Esophagus squamous epithelium (tissue), 5 donors: ENCODE measurements around the gene IGFBP1. TPM values are rescaled to one million over a fixed set of nuclear protein-coding genes. Genes with fewer than 3 reads are reported as not detected.

ENCODE experiments used
- DNase-seq: peaks from one replicate; lab custom pipeline; 2025; lab: John Stamatoyannopoulos, UW
- H3K27ac ChIP-seq, 4 donors: fragments of 200-600 bp; sonication (generic); one replicate each; pipeline ENCODE4 v1.5.1; 2016 to 2019; ENCODE audit warnings: mild to moderate bottlenecking in 1 of 4
- H3K27me3 ChIP-seq, 4 donors: fragments of 200-600 bp; sonication (generic); 1 replicate in 3 of 4; 2 replicates in 1 of 4; pipeline versions ENCODE4 v1.5.1 to v1.6.0; 2017 to 2021; ENCODE audit warnings: antibody characterized with exemption in 1 of 4
- H3K36me3 ChIP-seq, 3 donors: fragments of 200-600 bp; sonication (generic); one replicate each; pipeline ENCODE4 v1.5.1; 2016 to 2019
- H3K4me1 ChIP-seq, 3 donors: fragments of 200-600 bp; sonication (generic); one replicate each; pipeline ENCODE4 v1.5.1; 2017 to 2019
- H3K4me3 ChIP-seq, 4 donors: fragments of 200-600 bp; sonication (generic); 1 replicate in 3 of 4; 2 replicates in 1 of 4; pipeline ENCODE4 v1.5.1; 2016 to 2019; ENCODE audit warnings: mild to moderate bottlenecking in 2 of 4, moderate library complexity in 1 of 4
- H3K9me3 ChIP-seq, 3 donors: fragments of 200-600 bp; sonication (generic); one replicate each; pipeline ENCODE4 v1.5.1; 2016 to 2019
- POLR2A ChIP-seq, 4 donors: fragments of 450-650 bp; IDR thresholded peaks; one replicate each; pipeline ENCODE4 v1.6.1; 2017; ENCODE audit warnings: antibody characterized with exemption in 4 of 4, mild to moderate bottlenecking in 4 of 4, moderate library complexity in 3 of 4
- WGBS, 2 donors: methylation state at CpG; one replicate each; pipeline ENCODE4 v1.1.5; 2018; 5-methylcytosine and 5-hydroxymethylcytosine counted together
- intact Hi-C: fragments of 100-400 bp; cut with DNase I; formaldehyde crosslinking; loops from one replicate; pipeline ENCODE4 v1.15.0; 2022
- total RNA-seq, 4 donors: library from RNA; depleted of rRNA; stranded (reverse); fragments of >200 nt; gene quantifications; one replicate each; pipeline ENCODE4 v1.1.0, GENCODE V29; 2016
- TF ChIP-seq, protein P1 (sequence below), 6 experiments: fragments of 450-650 bp in 4 of 6; fragments of 200-600 bp in 2 of 6; sonication (generic) in 2 of 6; IDR thresholded peaks; one replicate each; pipeline ENCODE4 v1.5.1; 2016 to 2019; ENCODE audit warnings: antibody characterized with exemption in 6 of 6, mild to moderate bottlenecking in 4 of 6, moderate library complexity in 4 of 6
- donor health status: DM: yes; HTN: yes; CAD: no.

The IGFBP1 gene
- total RNA-seq, 4 donors from 2014 or later = not detected

DNA sequence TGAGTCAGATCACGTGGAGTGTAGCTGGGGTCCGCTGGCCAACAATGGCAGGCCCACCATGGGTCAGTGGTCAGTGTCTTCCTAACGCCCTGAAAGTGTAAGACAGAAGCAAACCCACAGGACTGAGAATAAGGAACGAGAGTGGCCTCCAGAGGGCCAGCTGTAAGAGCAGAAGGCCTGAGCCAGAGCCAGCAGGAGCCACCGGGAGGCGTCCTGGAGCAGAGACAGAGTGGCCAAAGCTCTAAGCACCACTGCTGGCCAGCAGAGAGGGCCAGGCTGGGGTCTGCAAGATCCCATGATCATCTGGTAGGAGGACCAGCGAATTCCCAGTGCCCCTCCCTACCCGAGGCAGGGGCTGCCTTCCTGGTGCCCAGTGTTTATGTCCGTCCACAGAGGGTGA lies 24.6 kb upstream of the IGFBP1 start:
- no peaks in the 10 kb centered on the region for H3K36me3 ChIP-seq
- DNase-seq = no peak
- no peak for TF ChIP-seq POLR2A (IDR thresholded peaks at IDR 0.05)
- TF ChIP-seq, protein P1, sequence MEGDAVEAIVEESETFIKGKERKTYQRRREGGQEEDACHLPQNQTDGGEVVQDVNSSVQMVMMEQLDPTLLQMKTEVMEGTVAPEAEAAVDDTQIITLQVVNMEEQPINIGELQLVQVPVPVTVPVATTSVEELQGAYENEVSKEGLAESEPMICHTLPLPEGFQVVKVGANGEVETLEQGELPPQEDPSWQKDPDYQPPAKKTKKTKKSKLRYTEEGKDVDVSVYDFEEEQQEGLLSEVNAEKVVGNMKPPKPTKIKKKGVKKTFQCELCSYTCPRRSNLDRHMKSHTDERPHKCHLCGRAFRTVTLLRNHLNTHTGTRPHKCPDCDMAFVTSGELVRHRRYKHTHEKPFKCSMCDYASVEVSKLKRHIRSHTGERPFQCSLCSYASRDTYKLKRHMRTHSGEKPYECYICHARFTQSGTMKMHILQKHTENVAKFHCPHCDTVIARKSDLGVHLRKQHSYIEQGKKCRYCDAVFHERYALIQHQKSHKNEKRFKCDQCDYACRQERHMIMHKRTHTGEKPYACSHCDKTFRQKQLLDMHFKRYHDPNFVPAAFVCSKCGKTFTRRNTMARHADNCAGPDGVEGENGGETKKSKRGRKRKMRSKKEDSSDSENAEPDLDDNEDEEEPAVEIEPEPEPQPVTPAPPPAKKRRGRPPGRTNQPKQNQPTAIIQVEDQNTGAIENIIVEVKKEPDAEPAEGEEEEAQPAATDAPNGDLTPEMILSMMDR (IDR thresholded peaks at IDR 0.05) = no peak
- no peak overlapping the region for H3K4me3 ChIP-seq
- H3K27me3 ChIP-seq = peaks cover 0 to 41% (median 0%) of the 10 kb centered on the region in 4 donors
- H3K27ac ChIP-seq = no peak overlapping the region
- no peaks in the 10 kb centered on the region for H3K4me1 ChIP-seq
- intact Hi-C loops = no loop called here
- WGBS, 2 donors = 61 to 69% methylated on average over 5 to 8 of the region's 9 CpGs
- H3K9me3 ChIP-seq = no peaks in the 10 kb centered on the region

DNA sequence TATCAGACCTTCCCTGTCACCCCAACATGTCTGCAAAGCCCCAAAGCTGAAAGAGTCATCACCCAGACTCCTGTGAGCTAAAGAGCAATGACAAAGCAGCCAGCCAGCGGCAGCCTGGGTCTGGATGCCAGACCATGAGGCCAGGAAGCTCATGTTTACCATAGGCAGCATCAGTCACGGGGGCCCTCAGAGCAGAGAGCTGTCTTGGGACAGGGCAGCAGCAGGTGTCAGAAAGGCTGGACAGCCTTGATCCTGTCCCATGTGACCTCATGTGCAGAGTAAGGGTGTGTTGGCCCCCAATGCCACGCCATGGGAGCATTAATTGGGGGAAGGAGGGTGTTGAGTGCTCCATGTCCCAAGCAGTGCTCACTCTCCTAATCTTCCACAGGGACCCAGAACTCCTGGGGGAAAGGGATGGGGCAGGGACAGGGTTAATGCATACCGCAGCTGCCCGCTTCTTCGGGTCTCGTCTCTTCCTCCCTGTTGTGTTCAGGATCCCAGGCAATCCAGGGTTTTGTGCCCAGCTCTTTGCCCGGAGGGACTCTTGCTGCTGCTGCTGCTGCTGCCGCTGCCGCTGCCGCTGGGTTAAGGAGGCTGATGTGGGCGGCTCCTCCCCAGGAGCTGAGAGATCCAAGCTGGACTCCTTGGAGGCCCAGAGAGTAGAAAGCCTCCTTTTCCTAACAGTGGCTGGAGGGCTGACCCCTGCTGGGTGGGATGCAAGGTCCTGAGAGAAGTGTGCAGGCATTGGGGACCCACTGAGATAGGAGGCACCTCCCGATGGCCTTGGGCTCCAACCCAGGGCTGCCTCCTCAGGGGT lies 22.5 kb upstream of the IGFBP1 start:
- Histone ChIP-seq H3K27me3 (peaks cover 0 to 41% (median 0%) of the 10 kb centered on the region in 4 donors), H3K4me1 (no peaks in the 10 kb centered on the region), H3K36me3 (no peaks in the 10 kb centered on the region), H3K4me3 (no peak overlapping the region), H3K27ac (no peak overlapping the region), H3K9me3 (no peaks in the 10 kb centered on the region)
- DNase-seq = no peak
- WGBS, 2 donors = 50 to 60% methylated on average over 1 to 4 of the region's 13 CpGs
- intact Hi-C loops = no loop called here
- TF ChIP-seq, protein P1 (IDR thresholded peaks at IDR 0.05) = no peak
- no peak for TF ChIP-seq POLR2A (IDR thresholded peaks at IDR 0.05)

DNA sequence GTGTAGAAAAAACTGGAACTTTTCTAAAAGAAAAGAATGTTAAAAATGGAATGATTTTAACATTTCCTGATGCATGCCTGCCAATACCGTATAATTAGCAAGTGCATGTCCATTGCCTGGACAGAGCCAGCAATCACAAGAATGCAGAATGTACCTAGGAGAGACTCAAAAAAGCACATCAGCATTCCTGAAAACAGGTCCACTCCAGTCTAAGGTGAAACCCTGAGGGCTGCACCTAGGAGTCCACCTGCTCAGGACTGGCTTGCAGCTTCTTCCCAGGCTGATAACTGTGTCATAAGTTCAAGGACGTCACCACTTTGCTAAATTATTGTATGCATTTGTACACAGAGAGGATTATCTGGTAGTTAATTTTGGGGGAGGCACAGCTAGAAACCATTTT lies 20.8 kb upstream of the IGFBP1 start:
- intact Hi-C loops = no loop called here
- Histone ChIP-seq H3K4me1 (no peaks in the 10 kb centered on the region), H3K4me3 (no peak overlapping the region), H3K27ac (no peak overlapping the region), H3K36me3 (no peaks in the 10 kb centered on the region), H3K27me3 (peaks cover 0 to 30% (median 0%) of the 10 kb centered on the region in 4 donors), H3K9me3 (no peaks in the 10 kb centered on the region)
- DNase-seq = no peak
- TF ChIP-seq, protein P1 (IDR thresholded peaks at IDR 0.05) = no peak
- TF ChIP-seq POLR2A (IDR thresholded peaks at IDR 0.05) = no peak
- WGBS, 2 donors = 79 to 93% methylated on average over 2 of the region's 2 CpGs

DNA sequence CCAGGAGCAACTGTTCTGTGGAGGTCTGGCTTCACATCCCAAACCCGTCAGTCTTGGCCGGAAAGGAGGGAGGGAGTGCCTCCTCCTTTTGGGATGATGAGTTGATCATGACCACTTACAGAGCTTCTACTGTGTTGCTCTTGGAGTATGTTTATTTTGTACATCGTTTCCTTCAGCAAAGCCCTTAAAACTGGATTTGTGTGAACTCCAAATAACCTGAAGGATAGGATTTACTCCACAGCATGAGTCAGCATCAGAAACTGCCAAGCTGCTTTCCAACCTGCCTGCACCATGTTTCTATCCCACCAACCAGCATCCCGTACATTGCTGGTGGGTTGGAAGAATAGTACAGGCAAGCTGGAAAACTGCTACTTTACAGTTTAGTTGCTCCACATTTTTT lies 18.9 kb upstream of the IGFBP1 start:
- no peak overlapping the region for H3K4me3 ChIP-seq
- H3K27ac ChIP-seq = no peak overlapping the region
- 35 to 45% methylated on average over 4 of the region's 4 CpGs for WGBS, 2 donors
- H3K27me3 ChIP-seq = peaks cover 0 to 13% (median 0%) of the 10 kb centered on the region in 4 donors
- DNase-seq = no peak
- H3K9me3 ChIP-seq = no peaks in the 10 kb centered on the region
- no peaks in the 10 kb centered on the region for H3K4me1 ChIP-seq
- intact Hi-C loops = no loop called here
- no peaks in the 10 kb centered on the region for H3K36me3 ChIP-seq
- TF ChIP-seq, protein P1 (IDR thresholded peaks at IDR 0.05) = no peak
- no peak for TF ChIP-seq POLR2A (IDR thresholded peaks at IDR 0.05)
